ENCODE results near the gene OGFOD3.

Gene OGFOD3

DNA sequence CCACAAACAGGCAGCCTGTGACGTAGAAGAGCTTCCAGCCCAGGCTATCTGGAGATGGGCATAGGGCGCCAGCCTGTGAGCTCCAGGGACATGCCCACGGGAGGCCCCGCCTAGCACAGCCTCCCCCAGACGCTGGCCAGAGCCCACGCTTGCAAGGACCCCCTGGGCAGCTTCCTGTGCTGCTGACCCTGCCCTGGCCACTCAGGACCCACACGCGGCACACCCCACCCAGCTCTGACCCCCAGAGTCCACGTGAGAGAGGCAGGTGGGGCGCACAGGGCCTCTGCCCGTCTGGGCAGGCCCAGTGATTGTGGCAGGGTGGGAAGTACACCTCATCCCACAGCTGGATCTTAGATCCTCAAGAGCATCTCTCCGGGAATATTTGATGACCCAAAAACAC, 28.3 kb upstream of the OGFOD3 start:
- DNase-seq (ENCODE audit: low spot score): peak; percentile 2

DNA sequence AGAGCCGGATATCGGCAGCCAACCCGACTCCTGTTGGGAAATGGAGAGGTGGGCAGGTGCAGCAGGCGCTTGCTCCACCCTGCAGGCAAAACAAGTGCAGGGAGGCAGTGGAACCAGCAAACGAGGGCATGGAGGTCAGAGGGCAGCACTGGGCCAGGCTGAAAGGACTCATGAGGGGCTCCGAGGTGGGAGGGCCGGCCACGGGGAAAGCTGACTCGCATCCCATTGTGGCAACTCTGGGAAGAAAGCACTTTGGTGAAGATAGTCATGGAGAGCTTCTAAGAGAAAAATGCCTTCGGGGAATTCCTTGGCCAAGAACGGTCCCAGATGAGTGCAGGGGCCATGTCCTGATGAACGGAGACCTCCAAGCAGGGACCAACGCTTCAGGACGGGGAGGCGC, 27.7 kb upstream of the OGFOD3 start:
- DNase-seq (ENCODE audit: low spot score): no peak

DNA sequence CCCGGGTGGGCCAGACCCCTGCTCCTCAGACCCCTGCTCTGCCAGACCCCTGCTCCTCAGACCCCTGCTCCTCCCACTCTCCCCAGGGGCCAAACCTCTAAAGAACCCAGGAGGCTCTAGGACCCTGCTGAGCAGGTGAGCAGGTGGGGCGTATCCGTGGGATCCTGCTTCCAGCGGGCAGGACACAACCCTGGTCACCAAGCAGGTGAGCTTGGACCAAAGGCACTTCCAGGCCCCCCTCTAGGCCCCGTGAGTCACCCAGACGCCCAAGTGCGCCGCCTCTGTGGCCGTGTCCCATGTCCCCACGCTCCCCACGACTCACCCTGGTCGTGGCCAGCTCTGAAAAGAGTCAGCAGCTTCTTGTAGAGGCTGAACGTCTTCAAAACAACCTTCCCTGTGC, 27.2 kb upstream of the OGFOD3 start:
- DNase-seq (ENCODE audit: low spot score): peak; percentile 2

DNA sequence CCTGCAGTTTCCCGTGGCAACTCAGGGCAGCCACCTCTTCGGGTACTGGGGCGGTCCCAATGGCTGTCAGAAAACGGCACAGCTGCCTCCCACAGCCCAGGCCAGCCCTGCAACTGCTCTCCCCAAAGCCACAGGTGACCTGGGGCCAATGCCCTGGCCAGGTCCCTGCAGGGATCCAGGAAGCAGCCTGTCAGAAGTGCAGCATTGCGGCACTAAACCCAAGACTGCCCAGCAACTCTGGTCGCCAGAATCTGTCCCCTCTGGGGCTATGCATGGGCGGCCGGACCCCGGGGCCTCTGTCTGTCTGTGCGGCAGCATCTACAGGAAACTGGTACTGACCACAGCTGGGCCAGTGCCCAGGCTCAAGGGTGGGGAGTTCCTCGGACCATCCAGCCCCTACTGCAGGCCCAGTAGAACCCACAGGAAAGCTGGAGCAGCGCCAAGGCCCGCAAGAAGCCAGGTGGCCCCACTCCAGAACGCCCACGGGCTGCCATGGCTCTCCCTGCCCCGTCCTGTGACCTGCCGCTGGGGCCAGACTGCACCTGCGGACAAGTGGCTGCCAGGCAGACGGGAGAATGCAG, 26.6 kb upstream of the OGFOD3 start:
- DNase-seq (ENCODE audit: low spot score): peak; percentile 3

DNA sequence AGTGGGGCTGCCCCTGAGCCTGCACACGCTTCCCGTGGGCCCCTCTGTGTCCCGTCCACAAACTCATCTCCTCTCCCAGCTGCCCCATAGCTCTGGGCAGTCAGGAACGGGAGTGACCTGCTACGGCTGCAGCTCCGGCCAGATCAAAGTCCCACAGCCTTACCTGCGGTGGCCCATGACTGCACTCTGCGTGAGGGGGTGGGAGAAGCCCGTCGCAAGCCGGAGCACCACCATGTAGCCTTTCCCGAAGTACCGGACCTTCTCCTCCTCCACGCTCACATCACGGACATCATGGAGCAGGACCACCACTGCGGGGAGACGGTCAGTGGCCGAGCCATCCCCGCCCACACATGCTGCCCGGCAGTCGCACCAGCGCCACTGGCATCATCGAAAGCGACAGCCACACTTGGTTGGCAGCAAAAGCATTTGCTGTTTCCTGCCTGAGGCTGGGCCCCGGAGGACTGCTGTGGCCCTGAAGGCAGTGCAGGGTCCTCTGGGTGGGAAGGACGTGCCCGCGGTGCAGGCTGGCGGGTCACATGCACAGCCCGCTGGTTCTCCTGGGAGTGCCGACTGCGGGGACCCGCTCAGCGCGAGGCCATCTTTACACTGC, 26.0 kb upstream of the OGFOD3 start:
- no peak for DNase-seq (ENCODE audit: low spot score)

DNA sequence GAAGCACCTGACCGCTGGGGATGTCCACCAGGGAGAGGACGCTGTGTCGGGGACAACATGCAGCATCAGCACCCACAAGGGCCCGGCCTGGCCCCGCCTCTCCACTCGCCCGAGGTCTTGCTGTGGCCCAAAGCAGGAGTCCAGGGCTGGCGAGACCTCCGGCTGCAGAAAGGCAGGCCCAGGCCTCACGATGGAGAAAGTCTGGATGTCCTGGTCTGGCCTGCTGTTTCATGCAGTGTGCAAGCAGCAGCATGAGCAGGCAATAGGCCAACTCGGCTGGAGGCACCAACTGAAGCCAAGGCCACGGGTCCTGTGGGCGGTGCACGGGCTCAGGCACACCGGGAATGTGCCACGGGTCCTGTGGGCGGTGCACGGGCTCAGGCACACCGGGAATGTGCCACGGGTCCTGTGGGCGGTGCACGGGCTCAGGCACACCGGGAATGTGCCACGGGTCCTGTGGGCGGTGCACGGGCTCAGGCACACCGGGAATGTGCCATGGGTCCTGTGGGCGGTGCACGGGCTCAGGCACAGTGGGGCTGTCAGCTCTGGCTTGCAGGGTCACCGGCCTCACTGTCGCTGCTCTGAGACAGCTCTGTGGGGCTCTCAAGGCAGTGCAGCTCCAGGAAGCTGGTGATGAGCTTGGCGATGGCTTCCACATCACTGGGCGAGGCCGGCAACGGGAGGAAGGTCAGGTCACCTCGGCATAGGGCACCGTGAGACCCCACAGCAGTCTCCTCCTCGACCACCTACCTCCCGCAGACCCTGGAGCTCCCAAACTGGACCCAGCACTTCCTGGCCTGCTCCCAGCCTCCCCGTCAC, 25.3 kb upstream of the OGFOD3 start:
- no peak for DNase-seq (ENCODE audit: low spot score)

DNA sequence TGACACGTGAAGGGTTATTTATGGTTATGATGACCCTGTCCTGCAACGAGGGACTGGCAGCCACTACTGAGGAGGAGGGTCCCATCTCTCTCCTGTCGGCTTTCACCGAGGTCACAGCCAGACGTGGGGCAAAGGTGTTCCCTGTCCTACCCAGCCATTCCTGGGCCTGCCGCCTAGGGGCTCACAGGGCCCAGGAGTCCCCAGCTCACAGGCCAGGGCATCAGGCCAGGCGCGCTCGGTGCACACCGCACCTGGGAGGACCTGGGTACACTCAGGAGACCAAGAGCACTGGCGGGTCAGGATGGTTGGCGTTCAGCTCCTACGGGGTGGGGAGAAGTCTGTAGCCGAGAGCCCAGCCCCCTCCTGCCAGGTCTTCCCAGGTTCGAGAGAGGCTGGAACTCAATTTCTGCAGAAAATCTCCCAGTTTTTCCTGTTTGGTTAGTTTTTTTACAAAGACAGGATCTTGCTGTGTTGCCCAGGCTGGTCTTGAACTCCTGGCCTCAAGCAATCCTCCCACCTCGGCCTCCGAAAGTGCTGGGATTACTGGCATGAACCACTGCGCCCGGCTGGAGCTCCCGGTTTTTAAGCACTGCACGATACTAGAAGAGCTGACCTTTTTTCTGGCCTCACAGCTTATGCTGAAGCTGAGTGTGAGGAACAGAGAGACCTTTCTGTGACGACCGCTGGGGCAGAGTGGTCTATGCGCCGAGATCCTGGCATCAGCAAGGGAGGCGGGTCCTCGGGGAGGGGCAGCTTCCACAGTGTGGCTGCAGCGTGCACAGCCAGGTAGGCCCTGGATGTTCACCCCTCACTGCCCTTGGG, 24.5 kb upstream of the OGFOD3 start:
- no peak for DNase-seq (ENCODE audit: low spot score)

DNA sequence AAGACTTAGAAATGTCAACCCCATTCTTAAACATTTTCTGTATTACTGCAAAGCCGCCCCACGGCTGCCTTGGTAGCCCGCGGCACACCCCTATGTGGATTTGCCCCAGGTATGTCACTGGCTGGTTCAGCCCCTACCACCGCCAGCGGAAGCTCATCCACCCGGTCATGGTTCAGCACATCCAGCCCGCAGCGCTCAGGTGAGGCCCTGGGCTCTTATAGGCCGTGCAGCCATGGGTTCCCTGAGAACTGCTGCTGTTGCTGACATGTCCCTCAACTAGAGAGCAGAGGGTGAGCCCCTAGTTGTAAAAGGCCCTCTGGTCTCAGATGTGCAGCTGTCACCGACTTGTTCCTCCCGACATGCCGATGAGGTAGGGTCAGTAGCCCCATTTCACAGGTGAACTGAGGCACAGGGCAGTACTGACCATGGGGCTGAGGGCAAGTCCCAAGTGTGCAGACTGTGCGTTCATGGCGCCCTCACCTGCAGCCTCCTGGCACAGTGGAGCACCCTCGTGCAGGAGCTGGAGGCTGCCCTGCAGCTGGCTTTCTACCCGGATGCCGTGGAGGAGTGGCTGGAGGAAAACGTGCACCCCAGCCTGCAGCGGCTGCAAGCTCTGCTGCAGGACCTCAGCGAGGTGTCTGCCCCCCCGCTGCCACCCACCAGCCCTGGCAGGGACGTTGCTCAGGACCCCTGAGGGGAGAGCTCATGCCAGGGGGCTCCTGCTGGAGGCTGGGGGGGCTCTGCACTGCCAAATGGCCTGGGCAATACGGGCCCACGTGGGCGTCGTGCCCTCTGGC, 23.5 kb upstream of the OGFOD3 start:
- no peak for DNase-seq (ENCODE audit: low spot score)

DNA sequence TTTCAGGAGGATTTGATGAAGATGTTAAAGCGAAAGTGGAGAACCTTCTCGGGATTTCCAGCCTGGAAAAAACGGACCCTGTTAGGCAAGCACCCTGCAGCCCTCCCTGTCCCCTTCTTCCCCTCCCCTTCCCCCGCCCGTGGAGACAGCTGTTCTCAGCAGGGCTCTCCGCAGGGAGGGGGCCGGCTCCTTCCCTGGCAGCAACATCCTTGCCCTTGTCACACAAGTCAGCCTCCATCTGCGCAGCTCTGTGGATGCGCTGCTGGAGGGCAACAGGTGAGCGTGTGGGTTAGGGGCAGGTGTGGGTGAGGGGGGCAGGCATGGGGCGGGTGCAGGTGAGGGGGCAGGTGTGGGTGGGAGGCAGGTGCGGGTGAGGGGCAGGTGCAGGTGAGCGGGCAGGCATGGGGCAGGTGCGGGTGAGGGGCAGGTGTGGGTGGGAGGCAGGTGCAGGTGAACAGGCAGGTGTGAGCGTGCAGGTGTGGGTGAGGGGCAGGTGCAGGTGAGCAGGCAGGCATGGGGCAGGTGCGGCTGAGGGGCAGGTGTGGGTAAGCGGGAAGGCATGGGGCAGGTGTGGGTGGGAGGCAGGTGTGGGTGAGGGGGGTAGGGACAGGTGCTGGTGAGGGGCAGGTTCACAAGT, 22.7 kb upstream of the OGFOD3 start:
- no peak for DNase-seq (ENCODE audit: low spot score)

DNA sequence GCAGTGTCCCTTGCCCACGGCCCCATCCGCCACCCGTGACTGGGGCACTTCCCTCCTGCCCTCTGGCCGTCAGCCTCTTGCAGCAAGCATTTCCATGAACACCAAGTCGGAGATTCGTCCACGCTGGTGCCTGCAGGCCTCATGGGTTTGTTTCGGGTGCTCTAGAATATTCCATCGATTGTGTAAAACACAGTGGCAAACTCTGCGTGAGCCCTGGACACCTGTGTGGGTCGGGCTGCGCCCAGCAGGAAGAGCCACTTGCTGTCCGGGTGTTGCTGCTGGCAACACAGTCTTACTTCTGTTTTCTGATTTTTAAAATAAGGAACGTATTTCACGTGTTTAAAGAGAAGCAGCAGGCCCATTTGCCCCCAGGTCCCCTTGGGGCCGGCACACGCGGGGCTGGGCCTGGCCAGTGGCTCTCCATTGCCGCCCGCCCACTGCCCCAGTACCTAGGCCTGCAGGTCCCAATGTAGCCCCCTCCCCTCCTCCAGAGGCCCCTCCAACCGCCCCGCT, 22.1 kb upstream of the OGFOD3 start:
- no peak for DNase-seq (ENCODE audit: low spot score)

DNA sequence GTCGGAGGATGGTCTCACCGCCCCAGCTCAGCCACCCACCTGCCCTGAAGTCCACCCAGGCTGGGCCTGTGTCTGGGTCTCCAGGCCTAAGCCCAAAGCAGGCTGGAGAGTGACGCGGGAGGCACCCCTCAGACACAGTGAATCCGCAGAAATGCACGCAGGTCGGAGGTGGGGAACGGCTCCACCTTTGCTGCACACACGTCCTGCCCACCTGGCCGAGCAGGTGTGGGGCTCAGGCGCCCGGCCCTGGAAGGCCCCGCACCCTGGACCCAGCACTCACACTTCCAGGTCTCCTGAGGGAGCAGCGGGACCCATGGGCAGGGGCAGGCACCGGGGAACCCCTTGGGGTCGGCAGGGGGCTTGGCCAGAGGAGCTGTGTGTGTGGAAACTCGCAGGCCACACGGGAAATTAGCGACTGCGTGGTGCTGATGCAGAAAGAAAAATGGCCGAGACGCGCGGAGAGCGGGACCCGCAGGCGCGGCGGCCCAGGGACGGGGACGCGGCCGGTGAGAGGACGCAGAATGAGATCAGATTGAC, 21.5 kb upstream of the OGFOD3 start:
- no peak for DNase-seq (ENCODE audit: low spot score)

DNA sequence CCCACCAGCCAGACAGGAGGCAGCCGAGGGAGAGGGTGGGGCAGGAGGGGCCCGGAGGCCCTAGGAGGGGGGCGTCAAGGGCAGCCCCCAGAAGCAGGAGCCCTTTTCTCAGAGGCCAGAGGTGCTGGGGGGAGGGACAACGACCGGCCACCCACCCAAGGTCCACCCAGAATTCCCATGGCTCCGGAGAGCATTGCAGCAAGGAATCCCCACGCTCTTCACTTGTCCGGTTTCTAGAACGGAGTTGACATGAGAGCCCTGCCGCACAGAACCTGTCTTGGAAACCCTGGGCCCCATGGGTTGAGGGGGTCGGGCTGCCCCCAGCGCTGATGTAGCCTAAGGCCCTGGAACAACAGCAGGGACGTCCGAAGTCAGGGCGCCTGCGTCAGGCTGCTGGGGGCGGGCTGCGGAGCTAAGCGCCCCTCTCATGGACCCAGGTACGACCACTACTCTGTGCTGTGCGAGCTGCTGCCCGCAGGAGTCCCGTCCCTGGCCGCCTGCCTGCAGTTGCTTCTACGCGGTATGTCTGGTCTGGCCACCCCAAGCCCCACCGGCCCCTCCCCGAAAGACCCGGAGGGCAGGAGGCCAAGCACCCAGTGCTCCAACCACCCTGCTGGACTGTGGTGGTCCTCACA, 20.9 kb upstream of the OGFOD3 start:
- no peak for DNase-seq (ENCODE audit: low spot score)

DNA sequence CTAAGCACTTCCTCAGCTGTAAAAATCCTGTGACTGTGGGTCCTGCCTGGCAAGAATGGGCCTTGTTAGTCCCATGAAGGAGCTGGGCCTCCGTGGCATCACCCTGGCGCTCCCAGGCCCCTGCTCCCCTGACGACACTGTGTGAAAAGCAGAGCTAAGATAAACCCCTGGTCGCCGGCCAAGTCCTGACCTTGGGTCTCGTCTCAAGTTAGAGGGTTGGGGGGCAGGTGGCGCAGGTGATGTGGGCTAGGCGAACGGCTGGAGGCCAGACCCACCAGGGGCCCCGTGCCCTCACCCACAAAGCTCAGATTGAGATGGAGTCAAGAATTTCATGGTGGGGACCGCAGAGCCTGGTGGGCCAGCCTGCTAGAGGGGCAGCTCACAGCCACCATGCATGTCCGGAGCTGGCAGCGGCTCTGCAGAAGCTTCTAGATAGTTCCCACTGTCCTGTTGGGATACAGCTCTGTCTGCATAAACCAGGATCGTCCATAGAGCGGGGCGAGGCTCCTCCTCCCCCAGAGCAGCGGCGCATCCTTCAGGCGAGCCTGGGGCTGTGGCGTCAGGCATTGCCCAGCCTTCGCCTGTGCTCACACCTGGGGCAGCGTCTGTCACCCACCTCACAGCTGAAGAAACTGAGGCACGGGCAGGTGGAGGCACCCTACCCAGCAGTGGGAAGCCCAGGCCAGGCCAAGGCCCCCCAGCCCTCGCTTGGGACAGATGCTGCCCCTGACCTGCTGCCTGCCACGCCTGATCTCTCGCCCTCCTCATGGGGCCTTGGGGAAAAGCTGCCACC, 20.2 kb upstream of the OGFOD3 start:
- DNase-seq (ENCODE audit: low spot score): no peak

DNA sequence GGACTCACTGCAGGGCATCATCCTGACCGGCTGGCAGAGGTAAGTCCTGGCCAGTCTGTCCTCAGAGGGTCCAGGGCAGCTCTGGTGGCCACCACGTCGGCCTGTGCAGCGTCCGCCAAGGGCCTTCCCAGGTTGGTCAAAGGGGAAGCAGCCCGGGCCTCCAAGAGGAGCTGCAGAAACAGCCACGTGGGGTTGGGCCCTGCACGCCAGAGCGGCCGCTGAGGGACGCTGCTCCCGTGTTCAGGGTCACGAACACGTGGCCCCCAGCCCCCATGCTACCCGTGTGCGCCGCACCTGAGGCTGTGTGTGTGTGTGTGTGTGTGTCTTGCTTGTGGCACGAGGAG, 18.9 kb upstream of the OGFOD3 start:
- DNase-seq (ENCODE audit: low spot score): no peak

DNA sequence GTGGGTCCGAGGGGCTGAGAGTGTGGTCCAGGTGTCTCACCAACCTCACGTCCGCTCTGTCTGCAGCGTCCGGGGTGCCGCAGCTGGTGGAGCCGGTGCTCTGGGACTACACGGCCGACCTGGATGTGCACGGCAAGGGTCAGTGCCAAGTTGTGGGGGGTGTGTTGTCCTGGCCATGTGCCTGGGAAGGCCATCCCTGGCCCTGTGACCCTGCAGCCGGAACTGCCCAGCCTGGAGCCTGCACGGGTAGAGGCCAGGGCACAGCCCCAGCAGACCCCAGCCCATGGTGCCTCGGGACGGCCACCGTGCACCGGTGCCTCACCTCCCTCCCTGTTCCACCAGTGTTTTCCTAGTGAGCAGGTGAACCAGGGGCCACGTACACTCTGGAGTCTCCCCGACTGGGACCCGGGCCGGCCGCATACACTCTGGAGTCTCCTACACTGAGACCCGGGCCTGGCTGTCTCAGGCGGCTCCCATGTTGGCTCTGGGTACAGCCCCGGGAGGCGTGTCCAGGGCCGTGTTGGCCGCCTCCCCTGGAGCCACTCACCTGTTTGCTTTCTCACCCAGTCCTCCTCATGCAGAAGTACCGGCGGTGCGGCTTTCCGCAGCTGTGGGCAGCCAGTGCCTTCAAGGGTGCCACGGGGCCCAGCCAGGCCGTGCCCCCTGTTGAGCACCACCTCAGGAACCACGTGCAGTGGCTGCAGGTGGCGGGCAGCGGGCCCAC, 18.4 kb upstream of the OGFOD3 start:
- DNase-seq (ENCODE audit: low spot score): no peak

DNA sequence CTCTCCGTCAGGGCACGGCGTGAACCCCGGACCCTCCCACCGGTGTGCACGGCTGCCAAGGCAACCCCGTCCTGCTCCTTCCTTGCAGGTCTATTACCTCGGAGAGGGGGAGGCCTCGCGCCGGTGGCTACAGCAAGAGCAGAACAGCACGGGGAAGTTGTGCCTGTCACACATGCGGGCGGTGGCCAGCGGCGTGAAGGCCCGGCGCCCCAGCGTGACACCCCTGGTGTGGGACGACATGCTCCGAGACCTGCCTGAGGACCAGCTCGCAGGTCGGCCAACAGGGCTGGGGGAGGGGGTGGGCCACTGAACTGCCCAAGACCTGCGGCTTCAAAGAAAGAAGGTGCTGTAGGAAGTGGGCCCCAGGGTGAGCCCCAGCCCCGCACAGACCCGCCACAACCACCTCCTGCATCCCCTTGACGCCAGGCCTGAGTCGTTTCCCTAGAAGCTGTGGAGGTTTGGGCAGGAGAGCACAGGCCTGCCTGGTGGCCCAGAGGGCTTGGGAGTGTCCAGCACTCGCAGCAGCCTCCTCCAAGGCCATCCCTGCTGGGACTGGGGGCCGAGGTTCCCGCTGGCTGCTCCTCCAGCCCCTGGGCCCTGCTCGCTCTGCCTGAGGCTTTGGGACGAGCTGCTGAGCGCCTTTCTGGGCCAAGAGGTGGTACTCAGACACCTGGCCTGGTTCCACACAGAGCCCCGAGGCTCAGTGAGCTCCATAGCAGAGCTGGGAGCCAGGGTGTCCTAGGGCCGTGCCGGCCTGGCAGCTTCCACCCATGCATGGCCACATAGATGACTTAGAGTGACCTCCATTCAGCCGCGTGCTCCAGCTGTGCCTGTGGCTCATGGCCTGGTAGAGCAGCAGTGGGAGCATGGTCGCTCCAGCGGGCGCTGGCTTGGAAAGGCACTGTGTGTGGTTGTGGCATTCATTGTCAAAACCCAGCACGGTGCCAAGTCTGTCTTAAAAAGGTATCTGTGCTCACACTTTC, 17.5 kb upstream of the OGFOD3 start:
- DNase-seq (ENCODE audit: low spot score): no peak

DNA sequence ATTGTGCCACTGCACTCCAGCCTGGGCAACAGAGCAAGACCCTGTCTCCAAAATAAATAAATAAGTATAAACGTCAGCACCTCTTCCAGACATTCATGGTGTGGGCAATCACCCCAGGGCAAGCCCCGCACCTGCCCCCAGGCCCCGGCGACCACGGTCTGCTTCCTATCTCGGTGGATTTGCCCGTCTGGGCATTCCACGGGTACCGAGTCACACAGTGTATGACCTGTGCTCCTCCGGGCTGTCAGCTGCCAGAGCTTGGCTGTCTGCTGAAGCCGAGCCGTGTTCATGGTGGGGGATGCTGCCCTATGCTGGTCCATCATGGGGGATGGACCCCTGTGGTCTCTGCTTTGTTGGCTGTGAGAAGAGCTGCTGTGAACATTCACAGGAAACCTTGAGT, 16.7 kb upstream of the OGFOD3 start:
- DNase-seq (ENCODE audit: low spot score): no peak

DNA sequence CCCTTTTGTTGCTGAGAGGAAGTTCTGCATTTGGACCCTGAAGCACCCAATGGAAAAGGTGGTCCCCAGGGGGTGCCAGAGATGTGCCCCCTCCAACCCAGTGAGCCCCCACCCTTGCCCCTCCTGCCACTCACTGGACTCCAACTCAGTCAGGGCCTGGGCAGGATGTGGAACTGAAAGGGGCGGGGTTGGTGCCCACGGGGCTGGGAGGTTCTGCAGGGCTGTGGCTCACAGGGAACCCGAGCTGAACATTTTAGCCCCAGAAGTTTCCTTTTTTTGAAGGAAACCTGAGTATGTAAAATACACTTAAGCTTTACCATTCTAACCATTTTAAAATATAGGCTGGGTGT, 15.8 kb upstream of the OGFOD3 start:
- DNase-seq (ENCODE audit: low spot score): no peak

Measured in AG20443 (cell line).